Endodermal cell (in vitro differentiated cells): ENCODE results near the gene GNPAT. TPM values are rescaled to one million over a fixed set of nuclear protein-coding genes. Genes with fewer than 3 reads are reported as not detected.

ENCODE experiments used
- DNase-seq: peaks from one replicate; pipeline ENCODE4 v3.0.0-alpha.2; 2017
- H3K27ac ChIP-seq: 2 replicates; pipeline ENCODE4 v1.5.1; 2013; ENCODE audit warnings: mild to moderate bottlenecking, low read depth, low read length, moderate library complexity
- H3K27me3 ChIP-seq: 2 replicates; pipeline ENCODE4 v1.6.1; 2013; ENCODE audit warnings: mild to moderate bottlenecking, low read length, moderate library complexity; ENCODE audit not compliant: insufficient read depth, control insufficient read depth, poor library complexity, severe bottlenecking
- H3K36me3 ChIP-seq: 2 replicates; pipeline ENCODE4 v1.7.0; 2013; ENCODE audit warnings: mild to moderate bottlenecking, low read length, moderate library complexity; ENCODE audit not compliant: control insufficient read depth, insufficient read depth
- H3K4me1 ChIP-seq: one replicate; pipeline ENCODE4 v1.7.0; 2013; ENCODE audit warnings: low read length; ENCODE audit not compliant: control insufficient read depth, insufficient read depth
- H3K4me3 ChIP-seq: 2 replicates; pipeline ENCODE4 v1.5.1; 2013; ENCODE audit warnings: mild to moderate bottlenecking, low read length, moderate library complexity
- H3K9ac ChIP-seq: 2 replicates; pipeline ENCODE4 v1.6.1; 2013; ENCODE audit warnings: mild to moderate bottlenecking, low read length, moderate library complexity; ENCODE audit not compliant: poor library complexity, severe bottlenecking; ENCODE audit errors: extremely low read depth
- H3K9me3 ChIP-seq: 2 replicates; pipeline ENCODE4 v1.6.1; 2013; ENCODE audit warnings: mild to moderate bottlenecking, low read length, moderate library complexity; ENCODE audit not compliant: control insufficient read depth
- H3K27ac Mint-ChIP-seq: 2 replicates; pipeline ENCODE4 v1.8.0; 2020; ENCODE audit warnings: mixed read lengths
- H3K27me3 Mint-ChIP-seq: 2 replicates; pipeline ENCODE4 v1.8.0; 2021; ENCODE audit warnings: mild to moderate bottlenecking, mixed read lengths; ENCODE audit not compliant: insufficient read depth
- H3K36me3 Mint-ChIP-seq: 2 replicates; pipeline ENCODE4 v1.8.0; 2020; ENCODE audit warnings: low read depth, mixed read lengths
- H3K4me1 Mint-ChIP-seq: 2 replicates; pipeline ENCODE4 v1.8.0; 2020; ENCODE audit warnings: mixed read lengths
- H3K4me3 Mint-ChIP-seq: 2 replicates; pipeline ENCODE4 v1.8.0; 2020; ENCODE audit warnings: mild to moderate bottlenecking, moderate library complexity, mixed read lengths
- H3K9me3 Mint-ChIP-seq: 2 replicates; pipeline ENCODE4 v1.8.0; 2020; ENCODE audit warnings: mild to moderate bottlenecking, mixed read lengths
- CTCF ChIP-seq: fragments of 200-600 bp; sonication (generic); conservative IDR thresholded peaks from 2 replicates; pipeline ENCODE4 v1.5.0; 2021; ENCODE audit warnings: antibody characterized with exemption, mild to moderate bottlenecking
- WGBS, 2 experiments: methylation state at CpG; one replicate each; pipeline versions ENCODE4 v1.1.5 to v1.1.7; 2013; ENCODE audit warnings: missing lambda C conversion rate in 2 of 2, mixed read lengths in 1 of 2; ENCODE audit not compliant: insufficient coverage in 1 of 2, insufficient read length in 1 of 2; 5-methylcytosine and 5-hydroxymethylcytosine counted together
- total RNA-seq, 2 donors: library from RNA; stranded (reverse); fragmentation: NEBNext Ultra II Directional in 1 of 2; extraction: Animal tissue kit (Norgen Biotek cat#: 25700) in 1 of 2; gene quantifications; 2 replicates in 1 of 2; 3 replicates in 1 of 2; pipeline ENCODE4 v1.2.1, GENCODE V29; 2021

Gene GNPAT
- total RNA-seq, 2 donors from 2014 or later = 56.5 to 69.1 TPM

GRCh38 chr1:231279683-231280082, 38.7 kb downstream of the GNPAT start:
- Mint-ChIP-seq H3K36me3 (peaks cover 30% of the 10 kb centered on the region), H3K27ac (no peak overlapping the region), H3K9me3 (peaks cover 5% of the 10 kb centered on the region), H3K27me3 (no peaks in the 10 kb centered on the region), H3K4me1 (peaks cover 4% of the 10 kb centered on the region), H3K4me3 (no peak overlapping the region)
- Histone ChIP-seq H3K9me3 (no peaks in the 10 kb centered on the region), H3K36me3 (peaks cover 27% of the 10 kb centered on the region), H3K9ac (no peak overlapping the region), H3K27ac (no peak overlapping the region), H3K4me3 (no peak overlapping the region), H3K4me1 (no peaks in the 10 kb centered on the region), H3K27me3 (no peaks in the 10 kb centered on the region)
- WGBS, 2 experiments = 96% methylated on average over 4 to 7 of the region's 7 CpGs
- no peak for DNase-seq
- no peak for TF ChIP-seq CTCF

- Mint-ChIP-seq H3K36me3 (peaks cover 3% of the 10 kb centered on the region), H3K9me3 (peaks cover 18% of the 10 kb centered on the region), H3K27me3 (peaks cover 5% of the 10 kb centered on the region), H3K4me1 (peaks cover 4% of the 10 kb centered on the region), H3K4me3 (no peak overlapping the region), H3K27ac (no peak overlapping the region)
- no peaks in the 10 kb centered on the region for H3K4me1 ChIP-seq
- 90 to 100% methylated on average over 1 to 4 of the region's 6 CpGs for WGBS, 2 experiments
- no peaks in the 10 kb centered on the region for H3K27me3 ChIP-seq
- no peak overlapping the region for H3K27ac ChIP-seq
- no peak overlapping the region for H3K4me3 ChIP-seq
- no peaks in the 10 kb centered on the region for H3K9me3 ChIP-seq
- no peak for TF ChIP-seq CTCF
- no peak for DNase-seq
- H3K9ac ChIP-seq = no peak overlapping the region
- no peaks in the 10 kb centered on the region for H3K36me3 ChIP-seq
Measured at GRCh38 chr1:231284441-231284840, 43.4 kb downstream of the GNPAT start.

GRCh38 chr1:231286603-231287002, 45.6 kb downstream of the GNPAT start:
- Histone ChIP-seq H3K4me3 (no peak overlapping the region), H3K4me1 (no peaks in the 10 kb centered on the region), H3K27me3 (no peaks in the 10 kb centered on the region), H3K9ac (no peak overlapping the region), H3K9me3 (no peaks in the 10 kb centered on the region), H3K36me3 (no peaks in the 10 kb centered on the region), H3K27ac (no peak overlapping the region)
- Mint-ChIP-seq H3K9me3 (peaks cover 16% of the 10 kb centered on the region), H3K27ac (no peak overlapping the region), H3K27me3 (peaks cover 10% of the 10 kb centered on the region), H3K4me3 (no peak overlapping the region), H3K36me3 (peaks cover 3% of the 10 kb centered on the region), H3K4me1 (peaks cover 4% of the 10 kb centered on the region)
- TF ChIP-seq CTCF = no peak
- WGBS, 2 experiments = 84 to 89% methylated on average over 5 to 6 of the region's 6 CpGs
- DNase-seq = no peak
